Jurkat, Clone E6-1 (cell line): ENCODE data around the gene TMEM167B.

ENCODE experiments used
- DNase-seq: peaks from one replicate; pipeline ENCODE4 v3.0.0-alpha.2; 2011; ENCODE audit warnings: low read depth, low spot score
- H3K4me3 ChIP-seq: 2 replicates; pipeline ENCODE4 v1.5.1; 2011; ENCODE audit warnings: mild to moderate bottlenecking, low read length, control low read depth, moderate library complexity

Gene TMEM167B

GRCh38 chr1:109111386-109112055 lies 21.0 kb downstream of the TMEM167B start:
- DNase-seq = no peak
- no peak overlapping the region for H3K4me3 ChIP-seq

- DNase-seq = peak; percentile 49
- no peak overlapping the region for H3K4me3 ChIP-seq
Measured at GRCh38 chr1:109112056-109112651, 21.6 kb downstream of the TMEM167B start.

GRCh38 chr1:109112652-109113285 lies 22.2 kb downstream of the TMEM167B start:
- peak overlapping the region; percentile 49 for H3K4me3 ChIP-seq
- DNase-seq = peak; percentile 73

- H3K4me3 ChIP-seq = peak within 1 kb of the TSS; percentile 49
- DNase-seq = peak; percentile 78
Measured at GRCh38 chr1:109113590-109114341, 23.2 kb downstream of the TMEM167B start, which contains the start of gene ELAPOR1. TSS of gene ELAPOR1 (plus strand) at chr1:109114115. CDS start at chr1:109114184, 69 bp downstream.

- DNase-seq = no peak
- peak overlapping the region; percentile 49 for H3K4me3 ChIP-seq
Measured at GRCh38 chr1:109114342-109114674, 23.7 kb downstream of the TMEM167B start.

- H3K4me3 ChIP-seq = no peak overlapping the region
- DNase-seq = no peak
Measured at GRCh38 chr1:109115685-109116084, 25.1 kb downstream of the TMEM167B start.

- no peak for DNase-seq
- no peak overlapping the region for H3K4me3 ChIP-seq
Measured at GRCh38 chr1:109116286-109116685, 25.7 kb downstream of the TMEM167B start.

- no peak for DNase-seq
- H3K4me3 ChIP-seq = no peak overlapping the region
Measured at GRCh38 chr1:109118089-109118488, 27.5 kb downstream of the TMEM167B start.

GRCh38 chr1:109120356-109120755 lies 29.8 kb downstream of the TMEM167B start:
- no peak for DNase-seq
- no peak overlapping the region for H3K4me3 ChIP-seq

GRCh38 chr1:109131059-109131458 lies 40.5 kb downstream of the TMEM167B start:
- H3K4me3 ChIP-seq = no peak overlapping the region
- no peak for DNase-seq

GRCh38 chr1:109131800-109132199 lies 41.2 kb downstream of the TMEM167B start:
- no peak for DNase-seq
- no peak overlapping the region for H3K4me3 ChIP-seq

- no peak overlapping the region for H3K4me3 ChIP-seq
- no peak for DNase-seq
Measured at GRCh38 chr1:109133002-109133706, 42.6 kb downstream of the TMEM167B start.

GRCh38 chr1:109133815-109134214 lies 43.3 kb downstream of the TMEM167B start:
- no peak overlapping the region for H3K4me3 ChIP-seq
- DNase-seq = peak; percentile 25

- peak overlapping the region; percentile 2 for H3K4me3 ChIP-seq
- DNase-seq = peak; percentile 84
Measured at GRCh38 chr1:109134423-109134822, 43.9 kb downstream of the TMEM167B start.

GRCh38 chr1:109135940-109136339 lies 45.4 kb downstream of the TMEM167B start:
- no peak overlapping the region for H3K4me3 ChIP-seq
- no peak for DNase-seq

- H3K4me3 ChIP-seq = no peak overlapping the region
- DNase-seq = no peak
Measured at GRCh38 chr1:109136766-109137165, 46.2 kb downstream of the TMEM167B start.

GRCh38 chr1:109137958-109138357 lies 47.4 kb downstream of the TMEM167B start:
- no peak overlapping the region for H3K4me3 ChIP-seq
- DNase-seq = no peak

GRCh38 chr1:109138358-109138757 lies 47.8 kb downstream of the TMEM167B start:
- H3K4me3 ChIP-seq = no peak overlapping the region
- no peak for DNase-seq

GRCh38 chr1:109140392-109140791 lies 49.8 kb downstream of the TMEM167B start:
- no peak for DNase-seq
- H3K4me3 ChIP-seq = no peak overlapping the region
